Liver (tissue), 9 donors: ENCODE results near the gene SLC25A38. TPM values are rescaled to one million over a fixed set of nuclear protein-coding genes. Genes with fewer than 3 reads are reported as not detected.
A peak's percentile ranks its signal among the peaks of the same experiment; 100 is the strongest.

Experiments
- DNase-seq: peaks from one replicate; pipeline ENCODE4 v3.0.0-alpha.2; 2017; ENCODE audit warnings: low spot score
- H3K27ac ChIP-seq, 2 donors: one replicate each; pipeline ENCODE4 v1.7.0; 2013; ENCODE audit warnings: inconsistent platforms in 2 of 2, low read length in 2 of 2, control low read depth in 1 of 2, low read depth in 1 of 2, mild to moderate bottlenecking in 1 of 2
- H3K27me3 ChIP-seq, 4 donors: one replicate each; pipeline versions ENCODE4 v1.6.1 to v1.7.0; 2013; ENCODE audit warnings: low read length in 3 of 4, inconsistent platforms in 1 of 4, mild to moderate bottlenecking in 1 of 4, moderate library complexity in 1 of 4; ENCODE audit not compliant: control insufficient read depth in 4 of 4, insufficient read depth in 4 of 4
- H3K36me3 ChIP-seq, 4 donors: one replicate each; pipeline versions ENCODE4 v1.6.1 to v1.7.0; 2013; ENCODE audit warnings: low read length in 3 of 4, mild to moderate bottlenecking in 3 of 4, low read depth in 1 of 4, moderate library complexity in 1 of 4; ENCODE audit not compliant: control insufficient read depth in 4 of 4, insufficient read depth in 3 of 4
- H3K4me1 ChIP-seq, 4 donors: one replicate each; pipeline versions ENCODE4 v1.6.1 to v1.7.0; 2013; ENCODE audit warnings: low read length in 3 of 4, mild to moderate bottlenecking in 3 of 4, moderate library complexity in 1 of 4; ENCODE audit not compliant: control insufficient read depth in 4 of 4, insufficient read depth in 4 of 4
- H3K4me3 ChIP-seq, 3 donors: one replicate each; pipeline versions ENCODE4 v1.6.1 to v1.7.0; 2013; ENCODE audit warnings: low read length in 3 of 3, control low read depth in 1 of 3, low read depth in 1 of 3, mild to moderate bottlenecking in 1 of 3
- H3K9ac ChIP-seq, 2 donors: one replicate each; pipeline ENCODE4 v1.7.0; 2013; ENCODE audit warnings: low read length in 2 of 2, mild to moderate bottlenecking in 2 of 2, moderate library complexity in 2 of 2, control low read depth in 1 of 2, low read depth in 1 of 2
- H3K9me3 ChIP-seq, 4 donors: one replicate each; pipeline versions ENCODE4 v1.6.1 to v1.7.0; 2013; ENCODE audit warnings: low read length in 3 of 4; ENCODE audit not compliant: control insufficient read depth in 4 of 4
- ATF3 ChIP-seq: IDR thresholded peaks from 2 replicates; pipeline ENCODE4 v1.6.1; 2016; ENCODE audit warnings: antibody characterized with exemption
- CTCF ChIP-seq: fragments of 150-350 bp; IDR thresholded peaks from 2 replicates; pipeline ENCODE4 v1.5.1; 2017; ENCODE audit warnings: improper control_type of control experiment, low read depth, low read length; ENCODE audit not compliant: missing input control
- EGR1 ChIP-seq, 2 donors: IDR thresholded peaks; 2 replicates each; pipeline ENCODE4 v1.6.1; 2016 to 2018; ENCODE audit warnings: antibody characterized with exemption in 2 of 2, low read depth in 2 of 2
- FOXA1 ChIP-seq: IDR thresholded peaks from 2 replicates; pipeline ENCODE4 v1.6.1; 2016; ENCODE audit warnings: antibody characterized with exemption
- FOXA2 ChIP-seq: IDR thresholded peaks from 2 replicates; pipeline ENCODE4 v1.6.1; 2016; ENCODE audit warnings: antibody characterized with exemption
- GABPA ChIP-seq, 2 donors: IDR thresholded peaks in 1 of 2; conservative IDR thresholded peaks in 1 of 2; 2 replicates each; pipeline ENCODE4 v1.6.1; 2016; ENCODE audit warnings: antibody characterized with exemption in 2 of 2, mild to moderate bottlenecking in 1 of 2, moderate library complexity in 1 of 2
- HNF4A ChIP-seq, 2 donors: conservative IDR thresholded peaks; 2 replicates each; pipeline ENCODE4 v1.6.1; 2016; ENCODE audit warnings: antibody characterized with exemption in 2 of 2, mild to moderate bottlenecking in 2 of 2
- HNF4G ChIP-seq: IDR thresholded peaks from 2 replicates; pipeline ENCODE4 v1.6.1; 2016; ENCODE audit warnings: antibody characterized with exemption
- JUND ChIP-seq, 2 donors: IDR thresholded peaks; 2 replicates each; pipeline ENCODE4 v1.6.1; 2016; ENCODE audit warnings: antibody characterized with exemption in 2 of 2
- MAX ChIP-seq: IDR thresholded peaks from 2 replicates; pipeline ENCODE4 v1.6.1; 2016; ENCODE audit warnings: antibody characterized with exemption
- NR2F2 ChIP-seq: IDR thresholded peaks from 2 replicates; pipeline ENCODE4 v1.6.1; 2016; ENCODE audit warnings: antibody characterized with exemption
- RAD21 ChIP-seq, 2 donors: IDR thresholded peaks; 2 replicates each; pipeline ENCODE4 v1.6.1; 2016; ENCODE audit warnings: antibody characterized with exemption in 2 of 2, mild to moderate bottlenecking in 2 of 2
- REST ChIP-seq: IDR thresholded peaks from 2 replicates; pipeline ENCODE4 v1.6.1; 2016; ENCODE audit warnings: antibody characterized with exemption, mild to moderate bottlenecking
- RXRA ChIP-seq, 2 donors: IDR thresholded peaks; 2 replicates each; pipeline ENCODE4 v1.6.1; 2017 to 2018; ENCODE audit warnings: antibody characterized with exemption in 2 of 2, mild to moderate bottlenecking in 1 of 2
- SP1 ChIP-seq: IDR thresholded peaks from 2 replicates; pipeline ENCODE4 v1.6.1; 2018; ENCODE audit warnings: antibody characterized with exemption, mild to moderate bottlenecking
- TAF1 ChIP-seq: conservative IDR thresholded peaks from 2 replicates; pipeline ENCODE4 v1.6.1; 2016; ENCODE audit warnings: antibody characterized with exemption, mild to moderate bottlenecking
- YY1 ChIP-seq: IDR thresholded peaks from 2 replicates; pipeline ENCODE4 v1.6.1; 2016; ENCODE audit warnings: antibody characterized with exemption, mild to moderate bottlenecking
- ZBTB33 ChIP-seq: IDR thresholded peaks from 2 replicates; pipeline ENCODE4 v1.6.1; 2016; ENCODE audit warnings: antibody characterized with exemption
- WGBS: extraction: QIAGEN DNeasy Blood & Tissue Kit; methylation state at CpG from one replicate; pipeline ENCODE4 v1.1.7; 2013; 5-methylcytosine and 5-hydroxymethylcytosine counted together
- polyA plus RNA-seq, 2 donors: library from polyadenylated mRNA; stranded (reverse) in 1 of 2; unstranded in 1 of 2; fragments of 200-250 nt in 1 of 2; fragments of >200 nt in 1 of 2; fragmentation: Nextera tagmentation in 1 of 2; extraction: Ambion mirVana in 1 of 2; gene quantifications; one replicate each; pipeline versions ENCODE4 v1.2.1 to v1.2.3, GENCODE V29; 2013 to 2015
- total RNA-seq, 2 donors: library from RNA; depleted of rRNA; stranded (reverse); fragments of >200 nt; gene quantifications; one replicate each; pipeline ENCODE4 v1.2.3, GENCODE V29; 2014
- donor health status: healthy.
- donor health status: healthy.
- donor health status: healthy.
- donor health status: healthy.
- donor health status: healthy.

The SLC25A38 gene
- total and polyA plus RNA-seq, 4 donors, result 19.8 to 44.4 (median 24.3) TPM

GRCh38 chr3:39383881-39384664 is 903 bp downstream of the SLC25A38 start:
- Histone ChIP-seq H3K27ac (peak overlapping the region; percentile 87 to 92), H3K27me3 (no peaks in the 10 kb centered on the region), H3K9me3 (no peaks in the 10 kb centered on the region), H3K4me3 (peak overlapping the region; percentile 78 to 92 (median 82)), H3K36me3 (no peaks in the 10 kb centered on the region), H3K9ac (peak overlapping the region; percentile 72 to 85), H3K4me1 (peaks cover 9 to 40% (median 30%) of the 10 kb centered on the region in 4 donors)
- peak; percentile 97 for DNase-seq
- TF ChIP-seq FOXA1 (peak; percentile 18), REST (peak; percentile 89), NR2F2 (no peak), RAD21 (IDR thresholded peaks at IDR 0.05) (peak; percentile 17 to 19), SP1 (peak; percentile 95), GABPA (IDR thresholded peaks at IDR 0.05 in 1 of 2, conservative IDR thresholded peaks at IDR 0.05 in 1 of 2) (peak in 1 of 2 donors; percentile 13), TAF1 (peak; percentile 98), HNF4G (no peak), CTCF (no peak), ZBTB33 (no peak), HNF4A (conservative IDR thresholded peaks at IDR 0.05) (peak in 1 of 2 donors; percentile 12), MAX (peak; percentile 47), ATF3 (no peak), EGR1 (IDR thresholded peaks at IDR 0.05; ENCODE audit: low read depth in 2 of 2) (no peak), JUND (IDR thresholded peaks at IDR 0.05) (no peak), RXRA (IDR thresholded peaks at IDR 0.05) (no peak), YY1 (peak; percentile 32), FOXA2 (no peak)
- under 1% methylated on average over 66 of the region's 66 CpGs for WGBS
